HL-60 (cell line): ENCODE measurements around the gene KRT36.

Experiments
- DNase-seq, 2 experiments: peaks; one replicate each; pipeline ENCODE4 v3.0.0-alpha.2; 2010 to 2020; ENCODE audit warnings: low read depth in 1 of 2, low spot score in 1 of 2
- H3K27ac ChIP-seq: fragments of 250-450 bp; sonication (Bioruptor Pico); replicated peaks from 2 replicates; pipeline ENCODE4 v1.5.1; 2020; ENCODE audit warnings: mild to moderate bottlenecking, moderate library complexity
- H3K27me3 ChIP-seq: fragments of 250-450 bp; sonication (Bioruptor Pico); 2 replicates; pipeline ENCODE4 v1.5.1; 2021; ENCODE audit warnings: mild to moderate bottlenecking, moderate library complexity; ENCODE audit not compliant: insufficient read depth, poor library complexity, severe bottlenecking
- H3K4me3 ChIP-seq: replicated peaks from 2 replicates; pipeline ENCODE4 v1.5.1; 2011; ENCODE audit warnings: mild to moderate bottlenecking, control low read depth, low read length; ENCODE audit not compliant: insufficient read depth
- GABPA ChIP-seq: IDR thresholded peaks from 2 replicates; pipeline ENCODE4 v1.6.1; 2012; ENCODE audit warnings: low read depth
- POLR2AphosphoS5 ChIP-seq: IDR thresholded peaks from 2 replicates; pipeline ENCODE4 v1.6.1; 2012; ENCODE audit warnings: low read depth
- SPI1 ChIP-seq: IDR thresholded peaks from 2 replicates; pipeline ENCODE4 v1.6.1; 2012; ENCODE audit warnings: low read depth, mild to moderate bottlenecking, borderline replicate concordance
- TF ChIP-seq, protein P1 (sequence below): IDR thresholded peaks from 2 replicates; pipeline ENCODE4 v1.6.1; 2012; ENCODE audit warnings: low read depth; ENCODE audit not compliant: insufficient replicate concordance
- TF ChIP-seq, protein P2 (sequence below): IDR thresholded peaks from one replicate; pipeline ENCODE4 v1.5.1; 2011; ENCODE audit warnings: low read length, control low read depth, inconsistent platforms; ENCODE audit not compliant: insufficient read depth

The KRT36 gene

DNA sequence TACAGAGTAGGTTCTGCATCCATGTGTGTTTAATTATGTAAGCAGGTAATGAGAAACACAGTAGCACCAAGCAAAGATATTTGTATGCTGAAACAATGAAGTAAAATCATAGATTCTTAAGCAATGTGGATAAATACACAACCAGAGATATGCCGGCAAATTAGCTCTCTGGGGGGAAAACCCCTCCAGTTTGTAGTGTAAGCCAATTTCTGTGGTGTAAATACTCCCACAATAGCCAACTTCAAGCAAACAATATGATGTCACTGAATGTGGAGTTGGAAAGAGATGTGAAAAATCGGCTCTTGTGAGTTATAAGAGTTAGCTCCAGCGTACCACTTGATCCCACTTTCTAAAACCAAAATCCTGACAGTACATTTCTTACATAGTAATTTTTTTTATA is 45.1 kb downstream of the KRT36 start:
- TF ChIP-seq, protein P1, sequence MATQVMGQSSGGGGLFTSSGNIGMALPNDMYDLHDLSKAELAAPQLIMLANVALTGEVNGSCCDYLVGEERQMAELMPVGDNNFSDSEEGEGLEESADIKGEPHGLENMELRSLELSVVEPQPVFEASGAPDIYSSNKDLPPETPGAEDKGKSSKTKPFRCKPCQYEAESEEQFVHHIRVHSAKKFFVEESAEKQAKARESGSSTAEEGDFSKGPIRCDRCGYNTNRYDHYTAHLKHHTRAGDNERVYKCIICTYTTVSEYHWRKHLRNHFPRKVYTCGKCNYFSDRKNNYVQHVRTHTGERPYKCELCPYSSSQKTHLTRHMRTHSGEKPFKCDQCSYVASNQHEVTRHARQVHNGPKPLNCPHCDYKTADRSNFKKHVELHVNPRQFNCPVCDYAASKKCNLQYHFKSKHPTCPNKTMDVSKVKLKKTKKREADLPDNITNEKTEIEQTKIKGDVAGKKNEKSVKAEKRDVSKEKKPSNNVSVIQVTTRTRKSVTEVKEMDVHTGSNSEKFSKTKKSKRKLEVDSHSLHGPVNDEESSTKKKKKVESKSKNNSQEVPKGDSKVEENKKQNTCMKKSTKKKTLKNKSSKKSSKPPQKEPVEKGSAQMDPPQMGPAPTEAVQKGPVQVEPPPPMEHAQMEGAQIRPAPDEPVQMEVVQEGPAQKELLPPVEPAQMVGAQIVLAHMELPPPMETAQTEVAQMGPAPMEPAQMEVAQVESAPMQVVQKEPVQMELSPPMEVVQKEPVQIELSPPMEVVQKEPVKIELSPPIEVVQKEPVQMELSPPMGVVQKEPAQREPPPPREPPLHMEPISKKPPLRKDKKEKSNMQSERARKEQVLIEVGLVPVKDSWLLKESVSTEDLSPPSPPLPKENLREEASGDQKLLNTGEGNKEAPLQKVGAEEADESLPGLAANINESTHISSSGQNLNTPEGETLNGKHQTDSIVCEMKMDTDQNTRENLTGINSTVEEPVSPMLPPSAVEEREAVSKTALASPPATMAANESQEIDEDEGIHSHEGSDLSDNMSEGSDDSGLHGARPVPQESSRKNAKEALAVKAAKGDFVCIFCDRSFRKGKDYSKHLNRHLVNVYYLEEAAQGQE, result no peak
- TF ChIP-seq SPI1, result no peak
- no peak for TF ChIP-seq GABPA
- TF ChIP-seq POLR2AphosphoS5, result no peak
- TF ChIP-seq, protein P2, sequence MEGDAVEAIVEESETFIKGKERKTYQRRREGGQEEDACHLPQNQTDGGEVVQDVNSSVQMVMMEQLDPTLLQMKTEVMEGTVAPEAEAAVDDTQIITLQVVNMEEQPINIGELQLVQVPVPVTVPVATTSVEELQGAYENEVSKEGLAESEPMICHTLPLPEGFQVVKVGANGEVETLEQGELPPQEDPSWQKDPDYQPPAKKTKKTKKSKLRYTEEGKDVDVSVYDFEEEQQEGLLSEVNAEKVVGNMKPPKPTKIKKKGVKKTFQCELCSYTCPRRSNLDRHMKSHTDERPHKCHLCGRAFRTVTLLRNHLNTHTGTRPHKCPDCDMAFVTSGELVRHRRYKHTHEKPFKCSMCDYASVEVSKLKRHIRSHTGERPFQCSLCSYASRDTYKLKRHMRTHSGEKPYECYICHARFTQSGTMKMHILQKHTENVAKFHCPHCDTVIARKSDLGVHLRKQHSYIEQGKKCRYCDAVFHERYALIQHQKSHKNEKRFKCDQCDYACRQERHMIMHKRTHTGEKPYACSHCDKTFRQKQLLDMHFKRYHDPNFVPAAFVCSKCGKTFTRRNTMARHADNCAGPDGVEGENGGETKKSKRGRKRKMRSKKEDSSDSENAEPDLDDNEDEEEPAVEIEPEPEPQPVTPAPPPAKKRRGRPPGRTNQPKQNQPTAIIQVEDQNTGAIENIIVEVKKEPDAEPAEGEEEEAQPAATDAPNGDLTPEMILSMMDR, result no peak
- Histone ChIP-seq H3K27me3 (peaks cover 4% of the 10 kb centered on the region), H3K4me3 (no peak overlapping the region), H3K27ac (no peak overlapping the region)
- DNase-seq, result no peak

DNA sequence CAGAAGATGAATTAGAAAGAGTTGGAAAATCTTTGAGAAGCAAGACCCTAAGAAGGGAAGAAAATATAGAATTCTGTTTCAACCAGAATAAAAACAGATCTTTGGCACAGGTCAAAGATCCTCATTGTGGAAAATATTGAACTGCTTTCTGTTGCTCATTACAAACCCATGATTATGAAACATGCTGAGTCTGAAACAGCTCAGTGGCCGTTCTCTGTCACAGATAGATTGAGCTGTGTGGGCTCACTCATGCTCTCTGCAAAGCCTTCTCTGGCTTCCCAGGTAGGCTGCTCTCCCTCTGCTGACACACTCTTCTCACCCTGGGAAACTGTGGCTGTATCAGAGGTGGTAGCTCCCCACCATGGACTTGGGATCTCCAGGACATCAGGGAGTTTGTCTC is 45.5 kb downstream of the KRT36 start:
- H3K4me3 ChIP-seq, result no peak overlapping the region
- TF ChIP-seq, protein P2, result no peak
- TF ChIP-seq GABPA (no peak), SPI1 (no peak), POLR2AphosphoS5 (no peak)
- TF ChIP-seq, protein P1, result no peak
- DNase-seq, result no peak
- H3K27me3 ChIP-seq, result peaks cover 7% of the 10 kb centered on the region
- no peak overlapping the region for H3K27ac ChIP-seq

DNA sequence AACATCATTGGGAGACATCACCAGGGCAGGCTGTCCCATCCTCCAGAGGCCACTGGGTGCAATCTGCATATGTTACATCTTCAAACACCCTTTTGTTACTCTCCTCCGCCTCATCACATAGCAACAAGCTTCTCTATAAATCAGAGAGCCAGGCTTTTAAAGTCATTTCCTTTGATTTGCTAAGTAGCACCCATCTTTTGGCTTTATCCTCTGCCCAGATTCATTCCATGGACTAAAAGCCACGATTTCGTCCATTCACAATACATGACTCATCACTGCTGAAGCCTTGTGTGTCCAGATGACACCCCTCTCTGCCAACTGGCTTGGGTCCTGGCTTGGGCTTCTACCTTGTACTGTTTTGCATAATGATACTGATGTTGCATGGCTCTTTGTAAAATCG is 47.0 kb downstream of the KRT36 start:
- no peak for DNase-seq
- Histone ChIP-seq H3K27me3 (peaks cover 7% of the 10 kb centered on the region), H3K27ac (no peak overlapping the region), H3K4me3 (no peak overlapping the region)
- no peak for TF ChIP-seq POLR2AphosphoS5

DNA sequence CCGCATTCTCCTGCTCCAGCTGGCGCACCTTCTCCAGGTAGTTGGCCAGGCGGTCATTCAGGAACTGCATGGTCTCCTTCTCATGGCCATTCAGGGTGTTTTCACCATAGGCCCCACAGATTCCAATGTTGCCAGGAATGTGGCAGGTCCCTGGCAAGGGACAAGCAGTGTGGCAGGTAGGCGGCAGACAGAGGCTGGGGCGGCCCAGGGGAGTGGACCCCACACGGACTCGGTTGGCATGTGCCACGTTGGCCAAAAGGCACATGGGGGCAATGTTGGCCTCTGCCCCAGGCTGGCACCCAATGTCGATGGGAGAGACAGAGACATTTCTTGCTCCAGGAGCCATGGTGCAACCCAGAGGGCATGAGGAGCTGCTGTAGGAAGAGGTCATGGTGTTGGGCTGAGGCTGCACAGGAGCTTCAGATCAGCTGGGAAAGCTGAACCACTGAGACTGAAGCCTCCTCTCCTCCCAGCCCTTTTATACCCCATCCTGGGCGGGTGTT is 49.1 kb downstream of the KRT36 start, which contains the start of gene KRT38:
Gene KRT38, minus strand, starts transcription at position 453 of the 503 bp plus-strand sequence. Its CDS starts 62 bp downstream, at position 391.
- TF ChIP-seq GABPA (no peak), SPI1 (no peak)
- TF ChIP-seq, protein P2, result no peak
- Histone ChIP-seq H3K27ac (no peak within 1 kb of the TSS), H3K27me3 (peaks cover 7% of the 10 kb centered on the region), H3K4me3 (no peak within 1 kb of the TSS)
- no peak for DNase-seq
